Measurements from ENCODE around the gene SLC4A3. TPM values are rescaled to one million over a fixed set of nuclear protein-coding genes. Genes with fewer than 3 reads are reported as not detected.

The SLC4A3 gene
- total RNA-seq, 1 experiment from 2014 or later: 13.5 TPM

GRCh38 chr2:219630770-219631405 is 3.5 kb downstream of the SLC4A3 start:
- H3K27ac ChIP-seq (ENCODE audit: low read length): no peak overlapping the region
- peaks cover 5% of the 10 kb centered on the region for H3K4me1 ChIP-seq (ENCODE audit: control insufficient read depth, insufficient read depth, low read length)
- intact Hi-C loops (cut with micrococcal nuclease; ENCODE audit: unreplicated experiment): no loop called here
- in situ Hi-C loops (cut with HindIII; ENCODE audit: low pct_unique_long_range_greater_than_20kb, low sequenced_read_pairs): no loop called here
- H3K4me3 ChIP-seq (ENCODE audit: low read depth in 2 of 2, low read length in 2 of 2): no peak overlapping the region
- no TSS peak for BruUV-seq (replicated peaks)
- no peaks in the 10 kb centered on the region for H3K9me3 ChIP-seq (ENCODE audit: control insufficient read depth, insufficient read depth, low read depth, low read length)
- no peaks in the 10 kb centered on the region for H3K27me3 ChIP-seq (ENCODE audit: control insufficient read depth, insufficient read depth, low read length)
- ChIA-PET CTCF (interaction anchor here (0.8 kb wide), 1 partner anchor 90 kb away, joined by 6 read pairs; no protein-coding TSS in a partner anchor), POLR2A (no interaction called here)
- no peak for ATAC-seq
- H3K36me3 ChIP-seq (ENCODE audit: control insufficient read depth, insufficient read depth, low read length): no peaks in the 10 kb centered on the region
- TF ChIP-seq REST (IDR thresholded peaks at IDR 0.05; ENCODE audit: insufficient read depth in 1 of 2, low read depth in 2 of 2, low read length in 1 of 2) (no peak), TCF7L2 (IDR thresholded peaks at IDR 0.05; ENCODE audit: low read depth, low read length) (no peak), SIN3A (IDR thresholded peaks at IDR 0.05; ENCODE audit: borderline replicate concordance, insufficient read depth, low read depth, low read length) (no peak), CTCF (IDR thresholded peaks at IDR 0.05) (no peak), POLR2AphosphoS5 (IDR thresholded peaks at IDR 0.05; ENCODE audit: low read depth, low read length) (no peak)
- no peak for DNase-seq (ENCODE audit: low read depth, low spot score)

DNA sequence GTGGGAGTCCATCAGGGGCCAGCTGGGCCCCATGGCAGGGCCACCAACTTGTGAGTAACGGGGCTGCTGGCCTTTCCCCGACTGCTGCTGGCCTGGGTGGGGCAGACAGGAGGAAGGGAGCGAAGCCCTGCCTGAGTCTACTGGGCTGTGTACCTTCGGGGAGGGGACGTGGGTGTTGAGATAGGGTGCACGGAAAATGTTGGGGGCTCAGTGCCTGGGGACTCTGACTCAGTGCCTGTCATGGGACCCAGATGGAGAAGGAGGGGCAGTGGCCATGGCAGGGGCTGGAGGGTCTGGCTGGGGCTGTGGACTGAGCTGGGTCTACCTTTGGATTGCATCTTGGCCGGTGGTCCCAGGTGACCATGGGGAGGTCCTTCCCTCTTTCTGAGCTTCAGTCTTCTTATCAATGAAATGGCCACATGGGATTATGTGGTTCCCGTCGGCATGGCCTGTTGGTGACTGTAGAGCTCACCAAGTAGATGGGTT is 4.0 kb downstream of the SLC4A3 start:
- ChIA-PET POLR2A (no interaction called here), CTCF (no interaction called here)
- H3K9me3 ChIP-seq (ENCODE audit: control insufficient read depth, insufficient read depth, low read depth, low read length): no peaks in the 10 kb centered on the region
- no peaks in the 10 kb centered on the region for H3K27me3 ChIP-seq (ENCODE audit: control insufficient read depth, insufficient read depth, low read length)
- no peak overlapping the region for H3K27ac ChIP-seq (ENCODE audit: low read length)
- H3K4me1 ChIP-seq (ENCODE audit: control insufficient read depth, insufficient read depth, low read length): peaks cover 5% of the 10 kb centered on the region
- DNase-seq (ENCODE audit: low read depth, low spot score) (no peak), ATAC-seq (no peak)
- TF ChIP-seq TCF7L2 (IDR thresholded peaks at IDR 0.05; ENCODE audit: low read depth, low read length) (no peak), REST (IDR thresholded peaks at IDR 0.05; ENCODE audit: insufficient read depth in 1 of 2, low read depth in 2 of 2, low read length in 1 of 2) (no peak), POLR2AphosphoS5 (IDR thresholded peaks at IDR 0.05; ENCODE audit: low read depth, low read length) (no peak), CTCF (IDR thresholded peaks at IDR 0.05) (no peak), SIN3A (IDR thresholded peaks at IDR 0.05; ENCODE audit: borderline replicate concordance, insufficient read depth, low read depth, low read length) (no peak)
- H3K4me3 ChIP-seq (ENCODE audit: low read depth in 2 of 2, low read length in 2 of 2): no peak overlapping the region
- intact Hi-C loops (cut with micrococcal nuclease; ENCODE audit: unreplicated experiment): no loop called here
- BruUV-seq (replicated peaks): no TSS peak
- H3K36me3 ChIP-seq (ENCODE audit: control insufficient read depth, insufficient read depth, low read length): no peaks in the 10 kb centered on the region
- in situ Hi-C loops (cut with HindIII; ENCODE audit: low pct_unique_long_range_greater_than_20kb, low sequenced_read_pairs): no loop called here
